HUDEP-2 (cell line): ENCODE measurements around the gene PKNOX2.

Experiments
- DNase-seq, 76 experiments: peaks; one replicate each; lab custom pipeline; 2025; ENCODE audit not compliant: unreplicated experiment in 76 of 76; lab: John Stamatoyannopoulos, UW

Gene PKNOX2

DNA sequence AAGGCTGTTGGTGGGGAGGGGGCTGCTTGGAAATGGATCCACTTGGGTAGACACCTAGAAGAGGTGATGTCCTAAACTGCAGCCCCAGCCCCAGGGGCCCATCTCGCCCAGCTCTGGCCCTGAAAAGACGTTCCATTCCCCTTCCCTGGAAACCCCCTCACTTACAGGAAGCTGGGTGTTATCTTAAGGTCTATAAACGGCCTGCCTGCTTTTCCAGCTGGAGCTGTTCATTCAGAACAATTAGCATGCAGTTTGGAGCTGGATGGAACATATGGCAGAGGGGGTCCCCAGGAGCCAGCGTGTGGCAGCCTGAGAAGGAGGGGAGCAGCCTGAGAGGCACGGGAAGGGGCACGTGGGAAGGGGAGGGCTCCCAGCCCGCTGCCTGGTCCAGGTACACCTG is 139.6 kb downstream of the PKNOX2 start:
- DNase-seq = no peak

DNA sequence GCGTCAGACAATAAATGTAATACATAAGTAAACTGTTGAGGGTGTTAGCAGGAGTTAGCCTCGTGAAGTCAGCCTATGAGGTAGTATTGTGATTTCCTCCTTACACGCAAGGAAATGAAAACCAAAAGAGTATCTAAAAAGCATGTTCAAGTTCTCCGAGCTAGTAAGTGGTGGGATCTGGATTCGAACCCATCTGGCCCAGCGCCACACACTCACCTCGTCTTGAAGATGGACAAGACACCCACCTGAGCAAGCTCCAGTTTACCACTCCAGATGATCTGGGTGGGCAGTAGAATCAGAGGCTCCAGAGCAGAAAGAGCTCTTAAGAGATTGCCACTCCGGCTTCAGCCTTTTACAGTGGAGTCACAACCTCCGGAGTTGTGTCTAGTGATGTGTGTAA is 140.3 kb downstream of the PKNOX2 start:
- no peak for DNase-seq

DNA sequence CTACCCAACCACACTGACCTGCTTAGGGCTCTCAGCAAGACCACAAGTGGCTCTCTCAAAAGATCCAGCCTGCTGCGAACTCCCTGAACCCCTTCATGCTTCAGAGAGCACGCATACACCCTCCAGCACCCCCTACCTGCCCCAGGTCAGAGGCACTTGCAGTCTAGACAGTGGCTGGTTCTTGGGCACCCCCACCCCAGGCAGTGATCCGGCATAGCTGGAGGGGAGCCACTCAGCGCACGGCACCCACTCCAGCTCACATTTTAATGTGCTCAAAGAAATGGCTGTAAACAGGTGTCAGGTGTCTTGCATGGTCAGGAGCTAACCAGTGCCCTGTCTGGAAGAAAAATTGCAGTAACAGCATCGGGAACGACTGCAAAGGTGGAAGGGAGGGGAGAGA is 140.8 kb downstream of the PKNOX2 start:
- no peak for DNase-seq

DNA sequence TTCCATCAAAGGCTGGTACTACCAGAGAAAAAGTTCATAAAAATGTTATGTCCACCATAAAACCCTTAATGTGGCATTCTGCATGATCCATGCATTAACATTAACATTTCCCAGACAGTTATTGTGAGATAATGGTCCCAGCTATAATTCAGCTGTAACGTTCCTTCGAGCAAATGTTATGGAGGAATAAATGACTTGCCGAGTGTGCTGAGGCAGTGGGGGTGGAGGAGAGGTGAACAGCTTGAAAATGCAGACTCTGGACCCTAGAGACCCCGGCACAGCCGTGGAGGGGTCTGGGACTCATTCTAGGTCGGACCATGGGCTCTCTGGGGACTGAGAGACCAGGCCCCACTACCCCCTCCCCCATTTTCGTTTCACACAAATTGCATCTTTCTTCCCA is 141.9 kb downstream of the PKNOX2 start:
- DNase-seq = no peak

DNA sequence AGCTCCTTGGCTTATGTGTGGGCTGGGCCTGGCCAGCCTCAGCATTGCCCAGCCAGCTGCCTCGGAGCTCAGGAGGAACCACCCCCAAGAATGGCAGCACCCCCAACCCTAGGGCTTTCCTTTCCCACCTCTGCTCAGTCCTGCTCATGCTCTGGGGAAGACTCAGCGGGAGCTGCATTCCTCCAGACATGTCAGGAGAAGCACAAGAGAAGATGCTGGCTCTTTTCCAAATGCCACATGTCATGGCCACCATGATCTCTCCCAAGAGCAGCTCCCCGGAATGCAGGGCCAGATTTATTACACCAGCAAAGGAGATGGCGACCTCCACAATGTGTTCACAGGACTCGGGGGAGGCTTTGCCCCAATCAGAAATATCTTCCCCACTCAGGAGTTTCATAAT is 143.7 kb downstream of the PKNOX2 start:
- DNase-seq = no peak

DNA sequence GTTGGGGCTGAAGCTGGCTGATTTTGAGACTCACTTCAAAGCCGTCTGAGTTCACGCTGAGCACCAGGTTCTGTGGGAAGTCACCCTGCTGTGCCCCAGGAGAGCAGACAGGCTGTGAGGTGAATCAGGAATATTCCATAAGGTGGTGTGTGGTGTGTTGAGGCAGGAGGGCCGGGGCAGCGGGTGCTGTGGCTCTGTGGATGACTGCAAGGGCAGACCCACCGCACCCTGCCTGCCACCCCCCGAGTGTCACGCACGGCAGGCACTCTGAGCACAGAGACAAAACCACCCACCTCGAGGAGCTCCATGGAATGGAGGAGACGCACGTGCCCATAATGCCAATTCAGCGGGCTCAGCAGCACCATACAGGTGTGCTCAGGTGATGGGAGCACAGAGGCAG is 147.8 kb downstream of the PKNOX2 start:
- no peak for DNase-seq

DNA sequence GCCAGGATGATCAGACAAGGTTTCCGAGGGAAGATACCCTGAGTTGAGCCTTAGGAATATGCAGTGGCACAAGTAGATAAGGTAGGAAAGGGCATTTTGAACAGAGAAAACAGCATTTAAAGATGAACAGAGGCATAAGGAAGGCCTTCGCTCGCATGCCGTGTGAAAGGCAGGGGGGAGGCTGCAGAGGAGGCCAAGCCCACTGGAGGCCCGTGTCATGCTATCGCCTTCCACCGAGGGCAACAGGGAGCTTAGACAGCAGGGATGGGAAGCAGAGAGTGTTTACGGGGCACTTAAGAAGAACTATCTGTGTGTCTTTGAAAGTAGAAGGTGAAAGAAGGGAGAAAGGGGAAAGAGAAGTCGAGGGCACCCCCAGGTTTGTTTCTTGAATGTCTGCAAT is 148.3 kb downstream of the PKNOX2 start:
- DNase-seq = no peak

DNA sequence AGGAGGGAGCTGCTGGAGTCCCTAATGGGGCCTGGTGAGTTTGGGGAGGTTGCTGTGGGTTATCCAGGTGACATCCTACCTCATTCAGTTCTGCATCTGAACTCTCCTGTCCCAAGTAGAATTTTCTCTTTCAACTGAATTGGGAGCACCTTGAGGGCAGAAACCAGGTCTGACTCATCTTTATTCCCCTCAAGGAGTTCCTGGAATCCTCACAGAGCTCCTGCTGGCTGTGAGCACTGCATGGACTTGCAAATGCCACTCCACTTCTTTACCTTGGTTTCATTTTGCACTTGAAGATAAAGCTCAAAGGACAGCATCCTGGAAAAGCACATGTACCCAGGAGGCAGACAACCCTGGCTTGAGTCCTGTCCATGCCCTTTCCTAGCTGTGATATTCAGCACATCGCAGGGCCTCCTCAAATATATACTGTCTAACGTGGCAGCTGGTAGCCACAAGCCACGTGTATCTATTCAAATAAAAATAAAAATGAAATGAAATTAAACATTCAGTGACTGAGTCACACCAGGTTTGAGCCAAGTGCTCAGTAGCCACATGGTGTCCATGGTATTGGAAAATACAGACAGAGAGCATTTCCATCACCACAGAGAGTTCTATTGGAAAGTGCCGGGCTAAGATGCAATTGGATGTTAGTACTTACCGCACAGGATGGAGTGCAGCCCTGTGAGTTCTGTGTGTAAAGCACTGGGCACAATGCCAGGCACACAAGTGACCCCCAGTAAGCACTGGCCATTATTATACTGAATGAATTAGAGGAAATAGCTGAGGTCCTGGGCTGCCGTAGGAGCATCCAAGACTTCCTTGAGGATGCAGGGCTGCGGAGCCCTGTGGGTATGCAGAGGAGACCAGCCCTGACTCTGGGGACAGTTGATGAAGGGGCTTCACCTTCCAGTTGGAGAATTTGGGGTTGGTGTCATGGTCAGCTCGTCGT is 149.0 kb downstream of the PKNOX2 start:
- no peak for DNase-seq

DNA sequence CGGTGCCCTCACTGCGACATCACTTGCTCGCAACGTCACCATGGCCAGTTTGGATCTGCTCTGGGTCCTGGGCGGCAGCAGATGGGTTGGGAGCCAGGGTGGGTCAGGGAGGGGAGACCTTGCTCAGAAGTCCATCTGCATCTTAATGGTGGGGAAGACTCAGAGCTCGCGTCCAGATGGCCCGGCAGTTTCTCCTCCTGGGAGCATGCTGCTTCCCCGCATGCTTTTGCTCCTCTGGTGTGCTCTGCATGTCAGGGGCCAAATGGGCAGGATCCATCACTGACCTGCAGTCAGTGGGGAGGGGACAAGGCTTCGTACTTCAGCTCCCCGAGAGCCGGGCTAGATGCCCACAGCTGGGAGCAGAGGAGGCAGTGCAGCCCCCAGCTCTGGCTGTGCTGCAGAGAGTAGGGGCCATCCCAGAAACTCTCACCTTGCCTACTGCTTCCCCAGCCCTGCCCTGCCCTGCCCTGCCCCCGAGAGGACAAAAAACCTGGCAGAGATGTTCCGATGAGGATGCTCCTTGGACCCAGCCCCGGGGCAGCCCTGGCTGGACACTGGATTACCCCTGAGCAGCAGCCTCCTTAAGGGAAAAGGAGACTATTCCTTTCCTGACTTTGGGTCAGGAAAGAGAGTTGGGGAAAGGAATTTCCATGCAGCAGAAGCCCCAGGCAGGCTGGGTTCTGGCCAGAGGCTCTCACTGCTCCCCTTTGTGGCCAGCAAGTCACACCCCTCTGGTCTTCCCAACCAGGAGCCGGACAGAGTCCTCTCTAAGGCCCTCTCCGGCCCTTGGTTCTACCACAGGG is 149.9 kb downstream of the PKNOX2 start:
- DNase-seq = no peak

DNA sequence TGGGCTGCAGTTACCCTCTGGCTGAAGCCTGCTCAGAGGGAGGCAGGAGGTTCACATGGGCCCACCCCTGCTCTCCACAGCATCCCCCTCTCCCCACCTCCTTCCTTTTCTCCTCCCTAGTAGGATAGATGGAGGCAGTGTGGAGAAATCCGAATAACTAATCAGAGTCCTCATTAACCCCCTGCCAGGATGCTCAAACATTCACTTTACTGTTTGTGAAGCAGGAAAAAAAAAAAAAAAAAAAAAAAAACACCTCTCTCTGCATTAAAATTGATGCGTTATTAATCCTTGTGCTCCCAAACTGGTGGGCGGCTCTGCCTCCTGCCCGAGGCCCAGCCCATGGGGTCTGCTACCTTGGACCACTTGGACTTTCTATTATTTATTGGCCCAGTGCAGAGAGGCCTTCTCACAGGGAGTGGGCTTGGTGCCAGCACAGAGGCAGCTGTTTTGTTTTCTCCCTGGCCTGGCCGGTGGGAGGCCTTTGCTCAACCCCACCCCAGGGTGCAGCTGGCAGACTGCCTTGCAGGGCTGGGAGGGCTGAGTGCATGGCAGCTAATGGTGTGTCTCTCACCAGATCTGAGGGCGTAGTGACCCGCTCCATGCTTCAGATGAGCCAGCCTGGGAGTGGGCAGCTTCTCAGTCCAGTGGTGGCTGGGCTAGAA is 150.7 kb downstream of the PKNOX2 start:
- peak in 28 of 76 experiments; percentile 2 to 56 (median 16) for DNase-seq

DNA sequence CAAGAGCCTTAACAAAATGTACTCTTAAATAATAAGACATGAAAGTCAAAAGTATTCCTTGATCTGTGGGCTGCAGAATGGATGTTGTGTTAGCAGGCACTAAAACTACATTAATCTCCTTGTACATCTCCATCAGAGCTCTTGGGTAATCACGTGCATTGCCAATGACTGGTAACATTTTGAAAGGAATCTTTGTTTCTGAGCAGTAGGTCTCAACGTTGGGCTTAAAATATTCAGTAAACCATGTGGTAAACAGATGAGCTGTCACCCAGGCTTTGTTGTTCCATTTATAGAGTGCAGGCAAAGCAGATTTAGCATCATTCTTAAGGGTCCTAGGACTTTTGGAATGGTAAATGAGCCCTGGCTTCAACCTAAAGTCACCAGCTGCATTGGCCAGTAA is 152.9 kb downstream of the PKNOX2 start:
- DNase-seq = no peak

DNA sequence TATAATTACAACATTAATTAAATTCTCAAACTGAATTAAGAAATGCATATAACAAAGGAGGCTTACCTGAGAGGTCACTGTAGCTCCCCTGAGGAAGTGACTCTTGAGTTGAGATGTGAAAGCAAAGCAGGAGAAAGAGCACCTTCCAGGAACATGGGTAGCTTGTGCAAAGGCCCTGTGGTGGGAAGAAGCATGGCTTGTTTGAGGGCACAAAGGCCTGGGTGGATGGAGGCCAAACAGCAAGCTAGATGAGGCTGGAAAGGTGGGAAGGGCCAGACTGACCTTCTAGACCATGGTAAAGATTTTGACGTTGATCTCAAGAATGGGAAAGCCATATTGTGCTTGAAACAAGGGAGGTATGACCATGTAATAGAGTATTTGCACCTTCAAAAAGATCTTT is 155.1 kb downstream of the PKNOX2 start:
- DNase-seq = no peak

DNA sequence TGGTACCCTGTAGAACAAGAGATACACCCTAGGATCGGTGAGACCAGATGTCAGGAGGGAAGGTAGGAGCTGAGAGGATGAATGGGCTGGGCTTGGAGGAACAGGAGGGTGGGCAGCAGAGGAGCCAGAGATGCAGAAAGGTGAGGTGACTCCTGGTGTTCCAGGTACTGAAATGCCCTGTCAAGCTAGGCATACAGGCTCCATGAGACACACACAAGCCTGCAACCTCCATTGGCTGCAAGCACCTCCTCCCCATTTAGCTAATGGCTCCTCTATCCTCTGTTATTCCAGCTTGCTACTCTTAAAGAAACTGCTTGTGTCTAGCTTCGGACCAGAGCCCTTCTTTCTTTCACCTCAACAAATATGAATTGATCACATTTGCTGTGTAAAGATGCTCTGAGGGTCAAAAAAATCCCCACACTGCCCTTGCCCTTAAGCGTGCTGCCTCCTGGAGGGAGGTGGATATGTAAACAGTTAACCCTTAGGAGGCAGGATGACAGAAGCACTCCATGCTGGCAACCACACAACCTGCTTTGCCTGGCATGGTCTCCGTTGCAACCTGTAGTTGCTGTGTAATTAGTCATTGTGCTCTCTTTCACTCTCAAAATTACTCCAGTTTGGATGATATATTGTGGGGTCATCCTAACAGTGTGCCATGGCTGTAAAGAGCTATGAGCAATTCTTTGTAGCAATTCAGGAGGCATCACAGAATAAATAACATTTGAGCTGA is 156.0 kb downstream of the PKNOX2 start:
- DNase-seq = no peak

DNA sequence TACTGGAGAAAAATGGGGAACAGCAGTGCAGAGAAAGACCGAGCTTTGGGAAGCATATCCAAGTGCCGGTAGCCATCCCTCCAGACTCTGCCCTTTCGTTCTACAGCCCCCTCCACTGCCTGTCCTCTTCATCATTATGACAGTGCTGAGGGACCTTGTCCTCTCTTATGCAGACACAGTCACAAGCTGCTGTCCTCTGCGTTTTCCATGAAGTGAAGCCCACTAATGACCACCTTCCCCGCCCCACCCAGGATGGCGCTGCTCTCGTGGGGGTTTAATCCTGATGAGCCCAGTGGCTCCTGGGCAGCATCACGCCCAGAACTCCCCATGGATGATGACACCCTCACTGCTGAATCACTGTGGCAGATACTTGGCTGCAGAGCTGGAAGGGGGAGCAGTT is 157.7 kb downstream of the PKNOX2 start:
- DNase-seq = no peak

DNA sequence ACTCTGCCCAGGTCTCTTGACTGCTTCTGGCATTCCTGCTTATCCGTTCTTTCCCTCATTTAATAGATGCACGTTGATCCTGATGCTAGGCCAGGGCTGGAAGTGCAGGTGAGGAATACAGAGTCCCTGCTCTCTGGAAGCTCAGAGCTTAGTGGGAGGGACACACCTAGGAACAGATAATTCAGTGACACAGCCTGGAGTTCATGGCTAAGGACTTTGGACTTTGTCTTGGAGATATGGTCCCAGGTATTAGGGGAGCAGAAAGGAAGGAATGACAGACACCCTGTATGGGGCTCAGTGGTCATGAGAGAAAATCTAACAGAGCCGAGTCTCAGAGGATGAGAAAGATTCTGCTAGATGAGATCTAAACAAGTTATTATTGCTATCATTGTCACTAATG is 160.6 kb downstream of the PKNOX2 start:
- no peak for DNase-seq

DNA sequence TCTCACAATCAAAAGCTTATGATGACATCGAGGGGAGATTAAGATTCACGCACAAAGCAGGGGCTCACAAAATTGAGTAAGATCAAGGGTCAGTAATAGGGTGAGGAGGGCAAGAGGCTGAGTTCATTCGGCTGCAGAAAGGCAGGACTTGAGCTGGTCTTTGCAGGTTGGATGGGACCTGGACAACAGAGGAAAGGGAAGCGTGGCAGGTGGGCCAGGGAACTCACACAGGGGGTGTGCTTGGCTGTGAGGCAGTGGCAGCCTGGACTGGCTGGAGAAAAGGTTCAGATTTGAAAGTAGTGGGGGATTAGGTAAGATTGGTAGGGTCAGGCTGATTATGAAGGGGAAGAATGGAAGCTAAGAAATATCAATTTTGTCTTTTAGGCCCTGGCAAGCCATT is 161.6 kb downstream of the PKNOX2 start:
- no peak for DNase-seq

DNA sequence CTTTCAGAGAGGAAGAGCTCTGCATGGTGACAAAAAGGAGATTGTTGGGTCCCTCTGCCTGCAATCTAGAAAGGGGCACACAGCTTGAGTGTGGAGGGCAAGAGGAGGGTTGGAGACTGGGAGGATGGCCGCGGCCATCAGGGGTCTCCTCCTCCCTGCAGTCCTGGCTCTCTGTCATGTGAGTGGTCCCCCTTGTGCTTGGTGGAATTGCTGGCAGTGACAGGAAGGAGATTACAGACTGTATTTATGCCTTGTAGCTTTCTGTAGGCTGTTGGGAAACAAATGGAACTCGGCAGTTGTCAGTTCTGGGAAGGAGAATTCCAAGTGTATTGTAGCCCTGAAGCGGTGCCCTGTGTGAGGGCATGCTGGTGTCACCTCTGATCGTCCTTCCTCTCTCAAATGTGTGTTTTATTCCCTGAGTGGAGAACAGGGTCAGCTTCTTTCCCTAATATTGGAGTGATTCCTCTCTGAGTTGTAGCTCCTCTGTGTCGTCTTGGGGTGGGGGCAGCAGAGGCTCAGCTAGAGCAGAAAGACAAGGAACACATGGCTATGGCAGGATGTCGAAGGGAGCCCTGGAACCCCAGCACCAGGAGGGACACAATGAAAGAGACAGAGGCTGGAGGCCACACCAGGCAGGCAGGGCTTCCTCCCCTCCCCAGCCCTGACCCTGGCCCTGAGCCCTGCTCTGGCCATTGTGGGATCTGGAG is 163.1 kb downstream of the PKNOX2 start:
- DNase-seq = no peak

DNA sequence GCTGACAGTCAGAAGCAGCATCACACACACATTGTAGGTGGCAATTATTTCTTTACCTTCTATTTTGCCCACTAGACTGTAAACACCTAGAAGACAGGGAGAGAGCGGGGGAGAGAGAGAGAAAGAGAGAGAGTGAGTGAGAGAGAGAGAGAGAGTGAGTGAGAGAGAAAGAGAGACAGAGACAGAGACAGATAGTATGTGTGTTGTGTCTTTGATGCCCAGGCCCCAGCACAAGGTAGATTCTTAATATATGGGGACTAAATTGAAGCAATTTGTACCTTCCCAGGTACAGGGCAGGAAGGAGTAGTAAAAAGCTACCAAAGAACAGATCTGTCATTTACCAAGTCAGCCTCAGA is 163.7 kb downstream of the PKNOX2 start:
- DNase-seq = no peak

DNA sequence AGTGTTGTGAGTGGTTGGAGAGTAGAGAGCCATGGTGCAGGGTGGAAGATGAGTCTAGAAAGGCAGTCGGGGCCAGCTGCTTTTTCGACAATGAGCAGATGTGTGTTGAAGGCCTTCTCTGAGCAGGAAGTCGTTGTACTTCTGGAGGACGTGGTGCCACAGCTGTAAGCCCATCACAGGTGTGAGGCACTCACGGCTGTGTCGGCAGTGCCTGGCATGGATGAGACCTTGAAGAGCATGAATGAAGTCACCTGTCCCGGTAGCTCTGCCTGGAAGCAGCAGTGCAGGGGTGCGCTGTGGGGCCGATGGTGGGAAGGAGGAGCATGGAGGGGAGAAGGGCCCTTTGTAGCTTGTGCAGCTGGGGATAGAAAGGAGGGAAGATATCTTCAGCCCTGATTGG is 165.2 kb downstream of the PKNOX2 start:
- DNase-seq = no peak
